Stimulated activated CD4-positive, alpha-beta T cell treated with anti-CD3 and anti-CD28 coated beads, Interleukin-2, amount 100 ng/mL, for 4 hours (primary cell): ENCODE measurements around the gene COL4A2.
"Not testable (repeated sequence)": the region's sequence is repeated elsewhere in the genome, so short reads cannot be mapped to it uniquely, and the experiment has no call there.

Experiments used
- DNase-seq: peaks from one replicate; pipeline ENCODE4 v3.0.0-alpha.2; 2020; ENCODE audit warnings: low read depth

Gene COL4A2

DNA sequence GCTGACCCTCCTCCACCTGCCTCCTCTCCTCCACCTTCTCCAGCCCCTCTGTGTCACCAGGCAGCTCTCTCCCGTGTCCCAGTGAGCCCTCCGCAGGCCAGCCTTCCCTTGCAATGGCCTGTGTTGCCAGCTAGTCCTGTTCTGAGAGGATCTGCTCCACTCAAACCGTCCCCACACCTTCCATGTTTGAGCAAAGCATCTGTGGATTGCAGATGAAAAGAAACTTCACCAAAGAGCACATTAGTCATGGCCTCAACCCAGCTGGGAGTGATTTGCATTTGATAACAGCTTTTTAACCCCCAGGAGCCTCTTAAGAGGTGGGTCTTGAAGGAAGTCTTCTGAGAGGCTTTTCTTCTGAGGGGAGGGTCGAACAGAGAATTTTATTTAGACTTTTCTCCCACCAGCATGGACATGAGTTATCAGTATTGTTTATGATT is 72.8 kb downstream of the COL4A2 start:
- DNase-seq, result no peak

DNA sequence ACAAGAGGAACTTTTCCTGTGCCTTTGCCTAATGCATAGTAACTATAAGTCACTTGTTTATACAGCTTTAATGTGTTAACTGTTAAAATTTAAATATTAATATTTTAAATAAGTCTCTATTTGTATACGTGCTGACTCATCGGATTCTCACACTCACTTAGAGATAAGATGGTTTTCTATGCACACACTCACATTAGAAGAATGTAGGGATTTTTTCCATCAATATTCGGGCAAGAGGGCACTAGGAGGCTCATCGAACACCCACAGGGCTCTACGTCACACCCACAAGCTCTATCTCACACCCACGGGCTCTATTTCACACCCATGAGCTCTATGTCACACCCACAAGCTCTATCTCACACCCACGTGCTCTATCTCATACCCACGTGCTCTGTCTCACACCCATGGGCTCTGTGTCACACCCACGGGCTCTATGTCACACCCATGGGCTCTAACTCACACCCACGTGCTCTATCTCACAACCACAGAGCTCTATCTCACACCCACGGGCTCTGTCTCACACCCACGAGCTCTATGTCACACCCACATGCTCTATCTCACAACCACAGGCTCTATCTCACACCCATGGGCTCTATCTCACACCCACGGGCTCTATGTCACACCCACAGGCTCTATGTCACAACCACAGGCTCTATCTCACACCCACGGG is 73.4 kb downstream of the COL4A2 start:
- DNase-seq, result no peak

- DNase-seq, result no peak
These were observed 73.9 kb downstream of the COL4A2 start for GRCh38 chr13:110381029-110381360.

- DNase-seq, result no peak
These were observed 75.1 kb downstream of the COL4A2 start for GRCh38 chr13:110382229-110382628.

GRCh38 chr13:110382830-110383229 is 75.7 kb downstream of the COL4A2 start:
- DNase-seq, result no peak

- DNase-seq, result no peak
These were observed 80.5 kb downstream of the COL4A2 start for GRCh38 chr13:110387451-110388107.

- no peak for DNase-seq
These were observed 81.2 kb downstream of the COL4A2 start for GRCh38 chr13:110388108-110388943.

DNA sequence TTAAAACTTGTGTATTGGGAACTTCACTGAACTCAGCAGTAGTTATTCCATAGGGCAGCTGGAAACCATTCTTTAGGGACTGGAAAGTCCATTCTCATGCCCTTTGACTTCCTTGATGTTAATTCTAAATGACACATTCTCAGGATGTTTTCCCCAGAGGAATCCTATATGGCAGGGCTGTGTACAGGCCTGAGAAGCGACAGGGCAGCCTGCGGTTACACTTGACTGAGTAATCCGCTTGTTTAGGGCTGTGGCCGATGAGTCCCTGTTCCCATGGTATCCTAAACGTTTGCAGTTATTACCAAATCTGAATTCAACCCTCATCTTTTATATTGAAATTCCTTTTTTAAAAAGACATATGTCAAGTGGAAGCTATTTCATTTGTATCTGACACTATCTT is 83.5 kb downstream of the COL4A2 start:
- no peak for DNase-seq

DNA sequence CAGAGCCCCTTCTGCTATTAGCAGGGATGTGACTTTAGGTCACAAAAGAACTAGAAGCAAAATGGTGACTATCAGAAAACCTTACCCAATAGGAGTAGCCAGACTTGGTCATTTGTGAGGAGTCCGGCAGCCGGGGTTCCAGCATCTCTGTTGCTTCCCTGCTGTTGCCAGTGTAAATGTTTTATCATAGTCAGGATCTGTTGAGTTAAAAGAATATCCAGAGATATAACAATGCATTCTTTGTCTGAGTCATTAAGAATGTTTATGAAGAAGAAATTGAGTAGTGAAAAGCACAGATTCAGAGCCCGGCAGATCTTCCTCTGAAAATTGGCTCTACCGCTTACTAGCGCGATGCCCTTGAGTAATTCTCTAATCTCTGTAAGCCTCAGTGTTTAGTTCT is 84.2 kb downstream of the COL4A2 start:
- no peak for DNase-seq

GRCh38 chr13:110392510-110393240 is 85.6 kb downstream of the COL4A2 start:
- no peak for DNase-seq

DNA sequence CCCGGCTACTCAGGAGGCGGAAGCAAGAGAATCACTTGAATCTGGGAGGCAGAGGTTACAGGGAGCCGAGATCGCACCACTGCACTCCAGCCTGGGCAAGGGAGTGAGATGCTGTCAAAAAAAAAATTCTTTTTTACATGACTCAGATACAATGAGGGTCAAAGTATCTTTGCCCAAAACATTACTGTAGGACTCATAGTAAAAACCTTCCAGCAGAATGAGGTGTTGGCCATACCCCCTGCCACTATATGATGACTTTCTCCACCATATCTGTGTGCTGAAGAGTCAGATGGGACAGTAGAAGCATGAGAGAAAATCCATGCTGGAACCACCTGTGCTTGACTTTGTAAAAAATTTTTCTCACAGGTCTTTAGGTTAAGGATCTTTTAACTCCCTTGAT is 86.7 kb downstream of the COL4A2 start:
- DNase-seq, result no peak

DNA sequence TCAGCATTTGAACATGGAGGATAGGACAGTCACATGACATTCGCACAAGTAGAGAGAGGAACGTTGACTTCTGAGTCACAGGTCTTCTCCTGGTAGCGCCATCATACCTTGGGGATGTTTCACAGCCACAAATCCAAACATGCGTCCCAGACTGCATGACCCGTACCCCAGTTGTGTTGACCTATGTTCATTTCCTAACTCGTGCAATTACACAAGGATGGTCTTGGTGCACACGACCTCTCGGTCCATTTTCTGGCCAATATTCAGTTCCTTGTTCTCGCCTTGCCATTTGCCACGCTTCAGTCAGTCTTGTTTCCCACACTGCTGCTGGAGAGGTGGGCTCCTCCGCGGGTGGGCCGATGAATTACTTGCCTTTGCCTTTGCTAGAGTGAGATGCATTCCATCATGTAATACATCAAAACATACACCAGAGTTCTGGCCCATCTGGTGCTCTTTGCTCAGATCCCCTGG is 87.3 kb downstream of the COL4A2 start:
- no peak for DNase-seq

DNA sequence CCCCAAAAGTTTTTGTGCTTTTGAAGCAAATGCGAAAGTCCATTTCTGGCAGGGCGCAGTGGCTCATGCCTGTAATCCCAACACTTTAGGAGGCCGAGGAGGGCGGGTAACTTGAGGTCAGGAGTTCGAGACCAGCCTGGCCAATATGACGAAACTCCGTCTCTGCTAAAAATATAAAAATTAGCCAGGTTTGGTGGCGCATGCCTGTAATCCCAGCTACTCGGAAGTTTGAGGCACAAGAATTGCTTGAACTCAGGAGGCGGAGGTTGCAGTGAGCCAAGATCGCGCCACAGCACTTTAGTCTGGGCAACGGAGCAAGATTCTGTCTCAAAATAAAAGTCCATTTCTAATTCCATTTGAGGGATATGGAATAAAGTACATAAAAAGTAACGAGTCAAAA is 88.5 kb downstream of the COL4A2 start:
- DNase-seq, result not testable (repeated sequence)

DNA sequence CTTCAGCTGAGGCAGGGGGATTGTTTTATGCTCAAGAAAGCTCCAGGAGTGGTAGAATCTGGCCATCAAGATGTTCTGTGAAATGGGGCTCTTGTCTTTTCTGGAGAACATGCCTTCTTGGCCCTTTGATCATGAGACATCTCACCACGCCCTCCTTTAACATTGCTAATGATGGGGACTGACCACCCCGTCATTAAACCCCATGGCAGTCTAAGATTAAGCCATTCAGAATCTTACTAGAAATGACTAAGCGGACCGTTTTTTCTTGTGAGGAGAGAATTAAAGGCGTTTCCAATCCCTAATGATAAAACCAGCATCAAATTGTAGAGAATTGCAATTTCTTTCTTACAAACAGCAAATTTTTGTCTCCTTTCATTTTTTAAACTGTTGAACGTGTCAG is 89.4 kb downstream of the COL4A2 start:
- DNase-seq, result no peak

DNA sequence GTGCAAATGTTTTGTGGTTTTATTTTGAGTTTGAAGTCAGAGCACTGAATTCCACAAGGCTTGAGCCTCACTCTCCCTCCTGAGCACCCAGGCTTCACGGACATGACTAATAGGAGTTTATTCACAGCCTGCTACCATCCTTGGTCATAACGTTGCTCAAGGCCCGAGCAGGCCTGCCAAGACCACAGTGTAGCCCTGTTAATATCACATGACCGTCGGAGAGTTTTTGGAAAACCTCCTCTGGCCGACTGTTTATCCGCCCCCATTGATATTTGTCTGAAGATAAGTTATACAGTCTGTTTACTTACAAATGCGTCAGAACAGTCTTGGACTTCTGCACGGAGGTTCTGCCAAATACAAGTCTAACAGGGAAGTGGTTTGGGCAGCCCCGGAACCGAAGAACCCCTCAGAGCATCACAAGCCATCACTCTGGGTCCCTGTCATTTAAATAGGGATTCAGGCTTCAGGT is 89.9 kb downstream of the COL4A2 start:
- no peak for DNase-seq

DNA sequence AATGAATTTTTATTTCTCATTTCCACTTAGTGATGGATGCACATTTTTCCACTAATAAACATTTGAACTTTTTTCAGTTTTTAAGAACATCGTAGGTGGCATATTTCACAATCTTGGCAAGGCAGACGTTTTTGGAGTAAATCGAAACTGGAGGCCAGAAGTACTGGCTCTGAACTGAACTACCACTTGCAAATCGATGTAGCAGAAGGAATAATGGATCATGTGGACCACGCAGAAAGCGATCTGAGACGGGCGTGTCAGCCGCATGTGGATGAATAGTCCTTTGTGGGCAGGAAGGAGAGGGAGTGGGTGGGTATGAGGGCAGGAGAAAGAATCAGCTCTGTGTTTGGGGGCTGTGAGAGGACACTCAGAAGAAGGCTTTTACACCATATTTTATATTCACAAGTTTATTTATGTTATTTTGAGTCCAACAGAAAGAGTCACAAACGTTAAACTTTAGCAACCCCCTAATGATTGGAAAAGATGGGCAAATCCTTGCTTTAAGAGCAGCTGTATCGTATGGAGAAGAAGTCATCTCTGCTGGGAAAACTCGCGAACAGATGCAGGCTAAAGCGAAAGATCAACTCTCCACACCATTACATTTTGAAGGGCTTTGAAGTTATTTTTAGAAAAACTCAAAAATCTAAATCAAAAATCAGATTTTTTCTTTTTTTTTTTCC is 90.5 kb downstream of the COL4A2 start:
- no peak for DNase-seq

DNA sequence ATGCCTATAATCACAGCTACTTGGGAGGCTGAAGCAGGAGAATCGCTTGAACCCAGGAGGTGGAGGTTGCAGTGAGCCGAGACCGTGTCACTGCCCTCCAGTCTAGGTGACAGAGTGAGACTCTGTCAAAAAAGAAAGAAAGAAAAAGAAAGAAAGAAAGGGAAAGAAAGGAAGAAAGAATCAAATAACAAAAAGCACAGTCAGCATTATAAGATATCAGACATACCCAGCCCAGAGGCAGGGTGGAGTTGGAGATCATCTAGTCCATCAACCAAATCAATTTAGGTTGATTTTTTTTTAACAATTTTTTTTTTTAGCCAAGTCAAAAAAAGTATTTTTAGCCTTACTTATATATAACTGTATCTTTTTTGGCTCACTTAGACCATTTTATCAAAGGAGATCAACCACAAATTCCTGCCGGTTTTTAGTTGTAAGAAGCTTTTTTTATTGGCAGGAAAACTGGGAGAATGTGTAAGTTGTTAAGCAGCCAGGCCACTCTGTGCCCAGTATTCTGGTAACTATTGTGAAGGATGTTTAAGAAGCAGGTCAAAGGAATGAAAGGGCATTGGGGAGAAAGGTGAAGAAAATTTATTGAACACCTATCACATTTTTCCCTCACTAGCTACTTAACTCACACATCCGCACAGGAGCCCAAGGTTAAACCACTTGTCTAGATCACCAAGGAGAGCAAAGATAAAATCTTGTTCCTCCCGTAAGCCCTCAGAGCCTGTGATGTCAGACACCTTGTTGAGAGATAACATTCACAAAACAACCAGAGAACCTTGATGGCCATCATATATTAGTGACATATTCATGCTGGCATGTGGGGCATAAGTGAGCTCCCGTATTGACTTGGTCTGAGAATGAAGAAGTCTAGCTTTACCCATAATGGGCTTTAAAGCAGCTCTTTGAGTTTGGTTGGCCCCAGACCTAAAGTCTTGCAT is 91.8 kb downstream of the COL4A2 start:
- DNase-seq, result no peak

GRCh38 chr13:110399801-110400200 is 92.7 kb downstream of the COL4A2 start:
- DNase-seq, result no peak

GRCh38 chr13:110400786-110401533 is 93.9 kb downstream of the COL4A2 start:
- DNase-seq, result no peak
